ENCODE measurements around the gene ZDHHC20.

DNA sequence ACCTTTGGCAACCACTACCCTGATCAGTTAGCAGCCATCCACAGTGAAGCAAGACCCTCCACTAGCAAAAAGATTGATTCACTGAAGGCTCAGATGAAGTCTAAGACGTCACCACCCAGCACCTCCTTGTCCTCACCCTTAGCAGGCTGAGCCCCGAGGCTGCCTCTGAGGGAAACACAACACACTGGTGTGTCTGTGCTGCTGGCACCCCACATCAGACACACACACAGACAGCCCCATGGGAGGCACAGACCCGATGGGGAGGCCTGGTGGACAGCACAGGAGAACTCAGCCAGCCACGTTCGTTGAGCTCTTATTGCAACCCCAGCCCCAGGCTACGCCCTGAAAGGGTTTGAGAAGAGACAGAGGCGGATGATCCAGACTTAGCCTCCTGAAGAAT, 94.7 kb downstream of the ZDHHC20 start:
- TF ChIP-seq, protein P1, sequence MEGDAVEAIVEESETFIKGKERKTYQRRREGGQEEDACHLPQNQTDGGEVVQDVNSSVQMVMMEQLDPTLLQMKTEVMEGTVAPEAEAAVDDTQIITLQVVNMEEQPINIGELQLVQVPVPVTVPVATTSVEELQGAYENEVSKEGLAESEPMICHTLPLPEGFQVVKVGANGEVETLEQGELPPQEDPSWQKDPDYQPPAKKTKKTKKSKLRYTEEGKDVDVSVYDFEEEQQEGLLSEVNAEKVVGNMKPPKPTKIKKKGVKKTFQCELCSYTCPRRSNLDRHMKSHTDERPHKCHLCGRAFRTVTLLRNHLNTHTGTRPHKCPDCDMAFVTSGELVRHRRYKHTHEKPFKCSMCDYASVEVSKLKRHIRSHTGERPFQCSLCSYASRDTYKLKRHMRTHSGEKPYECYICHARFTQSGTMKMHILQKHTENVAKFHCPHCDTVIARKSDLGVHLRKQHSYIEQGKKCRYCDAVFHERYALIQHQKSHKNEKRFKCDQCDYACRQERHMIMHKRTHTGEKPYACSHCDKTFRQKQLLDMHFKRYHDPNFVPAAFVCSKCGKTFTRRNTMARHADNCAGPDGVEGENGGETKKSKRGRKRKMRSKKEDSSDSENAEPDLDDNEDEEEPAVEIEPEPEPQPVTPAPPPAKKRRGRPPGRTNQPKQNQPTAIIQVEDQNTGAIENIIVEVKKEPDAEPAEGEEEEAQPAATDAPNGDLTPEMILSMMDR (IDR thresholded peaks at IDR 0.05), result no peak
- TF ChIP-seq EZH2 (IDR thresholded peaks at IDR 0.05) (no peak), EZH2phosphoT487 (IDR thresholded peaks at IDR 0.05) (no peak)

Measured in neural progenitor cell (in vitro differentiated cells).